ENCODE results near the gene MYOCD.

Gene MYOCD

GRCh38 chr17:12643822-12644221 is 21.9 kb upstream of the MYOCD start:
- no peak for DNase-seq (ENCODE audit: low read depth, low spot score)

- DNase-seq (ENCODE audit: low read depth, low spot score): no peak
Observed at GRCh38 chr17:12644623-12645022, 21.1 kb upstream of the MYOCD start.

- DNase-seq (ENCODE audit: low read depth, low spot score): no peak
Observed at GRCh38 chr17:12646761-12647422, 18.8 kb upstream of the MYOCD start.

GRCh38 chr17:12648498-12648897 is 17.2 kb upstream of the MYOCD start:
- no peak for DNase-seq (ENCODE audit: low read depth, low spot score)

- DNase-seq (ENCODE audit: low read depth, low spot score): no peak
Observed at GRCh38 chr17:12655936-12656335, 9.8 kb upstream of the MYOCD start.

- no peak for DNase-seq (ENCODE audit: low read depth, low spot score)
Observed at GRCh38 chr17:12656354-12656753, 9.3 kb upstream of the MYOCD start.

- no peak for DNase-seq (ENCODE audit: low read depth, low spot score)
Observed at GRCh38 chr17:12659500-12659899, 6.2 kb upstream of the MYOCD start.

- DNase-seq (ENCODE audit: low read depth, low spot score): no peak
Observed at GRCh38 chr17:12664252-12664651, 1.4 kb upstream of the MYOCD start.

- no peak for DNase-seq (ENCODE audit: low read depth, low spot score)
Observed at GRCh38 chr17:12664894-12665262, 812 bp upstream of the MYOCD start.

GRCh38 chr17:12666718-12667117 is 1.0 kb downstream of the MYOCD start:
- no peak for DNase-seq (ENCODE audit: low read depth, low spot score)

GRCh38 chr17:12667299-12667958 is 1.7 kb downstream of the MYOCD start:
- peak; percentile 47 for DNase-seq (ENCODE audit: low read depth, low spot score)

GRCh38 chr17:12671906-12672305 is 6.2 kb downstream of the MYOCD start:
- DNase-seq (ENCODE audit: low read depth, low spot score): no peak

- DNase-seq (ENCODE audit: low read depth, low spot score): no peak
Observed at GRCh38 chr17:12672947-12673346, 7.3 kb downstream of the MYOCD start.

GRCh38 chr17:12673788-12674187 is 8.1 kb downstream of the MYOCD start:
- no peak for DNase-seq (ENCODE audit: low read depth, low spot score)

GRCh38 chr17:12680407-12680897 is 14.8 kb downstream of the MYOCD start:
- DNase-seq (ENCODE audit: low read depth, low spot score): no peak

- DNase-seq (ENCODE audit: low read depth, low spot score): no peak
Observed at GRCh38 chr17:12680993-12681392, 15.3 kb downstream of the MYOCD start.

GRCh38 chr17:12683299-12683698 is 17.6 kb downstream of the MYOCD start:
- no peak for DNase-seq (ENCODE audit: low read depth, low spot score)

- no peak for DNase-seq (ENCODE audit: low read depth, low spot score)
Observed at GRCh38 chr17:12686486-12686885, 20.8 kb downstream of the MYOCD start.

GRCh38 chr17:12688382-12688781 is 22.7 kb downstream of the MYOCD start:
- no peak for DNase-seq (ENCODE audit: low read depth, low spot score)

- DNase-seq (ENCODE audit: low read depth, low spot score): no peak
Observed at GRCh38 chr17:12691173-12691572, 25.5 kb downstream of the MYOCD start.

- no peak for DNase-seq (ENCODE audit: low read depth, low spot score)
Observed at GRCh38 chr17:12693640-12694039, 27.9 kb downstream of the MYOCD start.

GRCh38 chr17:12706070-12706469 is 40.4 kb downstream of the MYOCD start:
- no peak for DNase-seq (ENCODE audit: low read depth, low spot score)

GRCh38 chr17:12709063-12709462 is 43.4 kb downstream of the MYOCD start:
- DNase-seq (ENCODE audit: low read depth, low spot score): no peak

Measured in smooth muscle cell of the brain vasculature (primary cell).